Measurements from ENCODE around the gene LANCL2.

The LANCL2 gene

GRCh38 chr7:55478700-55479099, 113.6 kb downstream of the LANCL2 start:
- no peak for DNase-seq (ENCODE audit: low read depth)
- no peak overlapping the region for H3K4me3 ChIP-seq (ENCODE audit: low read depth, low read length)
- no peak for TF ChIP-seq CTCF (IDR thresholded peaks at IDR 0.05; ENCODE audit: control insufficient read depth, extremely low read depth, insufficient read depth)

- DNase-seq (ENCODE audit: low read depth): no peak
- H3K4me3 ChIP-seq (ENCODE audit: low read depth, low read length): no peak overlapping the region
These were observed 116.0 kb downstream of the LANCL2 start for GRCh38 chr7:55481155-55481554.

GRCh38 chr7:55483046-55483445, 117.9 kb downstream of the LANCL2 start:
- DNase-seq (ENCODE audit: low read depth): no peak
- TF ChIP-seq CTCF (IDR thresholded peaks at IDR 0.05; ENCODE audit: control insufficient read depth, extremely low read depth, insufficient read depth): no peak
- H3K4me3 ChIP-seq (ENCODE audit: low read depth, low read length): no peak overlapping the region

More at GRCh38 chr7:55481155-55481554, 116.0 kb downstream of the LANCL2 start:
- TF ChIP-seq CTCF (IDR thresholded peaks at IDR 0.05; ENCODE audit: control insufficient read depth, extremely low read depth, insufficient read depth): no peak
